ENCODE measurements around the gene GRIP2. TPM values are rescaled to one million over a fixed set of nuclear protein-coding genes. Genes with fewer than 3 reads are reported as not detected.

GRIP2 gene
- total and polyA plus RNA-seq, 9 donors, result 1.1 to 19.4 (median 5.4) TPM

DNA sequence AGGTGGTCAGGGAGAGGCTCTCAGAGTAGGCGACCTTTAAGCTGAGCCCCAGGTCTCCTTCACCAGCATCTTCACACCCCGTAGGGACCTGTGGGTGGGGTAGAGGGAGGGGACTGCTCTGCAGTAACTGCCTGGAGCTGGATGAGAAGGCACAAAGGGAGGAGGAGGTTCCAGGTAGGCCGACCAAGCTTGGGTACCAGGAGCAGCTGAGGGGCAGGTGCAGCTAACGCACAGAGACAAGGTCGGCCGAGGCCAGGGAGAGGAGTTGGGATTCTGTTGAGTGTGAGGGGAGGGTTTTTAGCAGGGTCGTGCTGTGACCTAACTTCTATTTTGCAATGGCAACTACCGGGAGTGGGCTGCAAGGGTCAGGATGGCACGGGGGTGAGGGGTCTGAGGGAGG is 5.9 kb upstream of the GRIP2 start:
- intact Hi-C loops (cut with DNase I), result loop anchor here (5.0 to 10.0 kb wide), 4 partner anchors 121 to 344 kb away; partner anchors contain the start of gene SLC6A6 (in 1 of the 4)
- no peaks in the 10 kb centered on the region for H3K9me3 ChIP-seq
- WGBS, 3 donors, result 74 to 83% (median 78%) methylated on average over 9 of the region's 9 CpGs
- peaks cover 6% of the 10 kb centered on the region for H3K4me1 ChIP-seq (ENCODE audit: insufficient read depth)
- DNase-seq, result no peak
- H3K27me3 ChIP-seq, result no peaks in the 10 kb centered on the region
- TF ChIP-seq CTCF (IDR thresholded peaks at IDR 0.05), result no peak
- no peak for TF ChIP-seq POLR2A (IDR thresholded peaks at IDR 0.05)
- TF ChIP-seq EP300 (IDR thresholded peaks at IDR 0.05), result no peak
- H3K27ac ChIP-seq, result no peak overlapping the region
- no peaks in the 10 kb centered on the region for H3K36me3 ChIP-seq
- no peak overlapping the region for H3K4me3 ChIP-seq

DNA sequence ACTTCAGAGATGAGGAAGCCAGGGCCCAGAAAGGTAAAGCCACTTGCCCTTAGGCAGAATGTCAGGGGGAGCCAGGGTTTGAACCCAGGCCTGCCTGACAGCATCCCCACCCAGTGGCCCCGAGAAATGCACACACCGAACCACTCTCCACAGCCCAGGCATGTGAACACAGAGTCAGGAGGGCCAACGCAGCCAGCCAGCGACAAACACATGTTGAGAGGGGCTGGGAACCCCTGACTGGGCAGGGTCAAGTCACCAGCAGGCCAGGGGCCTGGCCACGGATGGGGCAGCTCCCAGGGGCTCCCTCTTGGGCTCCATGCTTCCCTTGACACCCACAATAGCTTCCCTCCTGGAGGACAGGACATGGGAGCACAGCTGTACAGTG is 5.1 kb upstream of the GRIP2 start:
- WGBS, 3 donors, result 80 to 84% (median 82%) methylated on average over 5 of the region's 5 CpGs
- TF ChIP-seq CTCF (IDR thresholded peaks at IDR 0.05), result no peak
- TF ChIP-seq EP300 (IDR thresholded peaks at IDR 0.05), result no peak
- TF ChIP-seq POLR2A (IDR thresholded peaks at IDR 0.05), result no peak
- Histone ChIP-seq H3K4me3 (no peak overlapping the region), H3K27ac (no peak overlapping the region), H3K36me3 (no peaks in the 10 kb centered on the region), H3K4me1 (ENCODE audit: insufficient read depth) (peaks cover 6% of the 10 kb centered on the region), H3K9me3 (no peaks in the 10 kb centered on the region), H3K27me3 (no peaks in the 10 kb centered on the region)
- intact Hi-C loops (cut with DNase I), result loop anchor here (5.0 to 10.0 kb wide), 4 partner anchors 120 to 343 kb away; partner anchors contain the start of gene SLC6A6 (in 1 of the 4)
- no peak for DNase-seq

DNA sequence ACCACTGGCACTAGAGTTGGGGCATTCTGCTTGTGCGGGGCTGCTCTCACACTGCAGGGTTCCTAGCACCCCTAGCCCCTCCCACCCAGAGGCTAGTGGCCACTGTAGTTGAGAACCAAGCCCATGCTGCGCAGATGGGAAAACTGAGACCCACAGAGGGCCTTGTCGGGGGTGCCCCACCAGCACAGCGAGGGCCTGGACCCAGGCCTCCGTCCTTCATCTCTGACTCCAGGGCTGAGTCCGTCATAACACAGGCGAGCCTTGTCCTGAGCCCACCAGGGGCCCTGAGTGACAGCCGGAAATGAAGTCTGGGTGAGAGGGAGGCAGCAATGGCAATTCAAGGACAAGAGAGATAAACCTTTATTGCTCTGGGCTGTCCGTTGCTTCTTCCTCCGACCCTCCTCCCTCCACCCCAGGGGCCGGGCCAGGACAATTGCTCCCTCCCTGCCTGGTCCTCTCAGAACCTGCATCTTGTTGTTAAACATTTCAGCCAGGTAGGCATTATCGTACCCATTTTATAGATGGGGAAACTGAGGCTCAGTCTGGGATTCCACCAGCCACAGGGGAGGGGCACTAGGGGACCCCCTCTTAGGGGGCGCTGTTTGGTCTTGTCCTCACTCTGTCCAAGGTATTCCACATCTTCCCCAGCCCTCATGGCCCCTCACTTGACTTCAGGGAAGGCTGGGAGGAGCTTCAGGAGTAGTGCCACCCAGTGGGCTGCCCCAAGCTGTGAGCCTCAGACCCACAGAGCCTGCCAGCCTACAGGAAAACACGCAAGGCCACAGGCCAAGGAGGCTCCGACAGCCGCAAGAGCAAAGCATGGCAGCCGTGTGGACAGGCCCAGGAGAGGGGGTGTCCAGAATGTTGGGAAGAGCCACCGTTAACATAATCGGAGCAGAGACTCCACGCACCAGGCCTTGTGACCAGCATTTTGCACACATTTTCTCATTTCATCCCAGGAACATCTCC is 4.4 kb upstream of the GRIP2 start:
- Histone ChIP-seq H3K36me3 (no peaks in the 10 kb centered on the region), H3K4me1 (ENCODE audit: insufficient read depth) (peaks cover 6% of the 10 kb centered on the region), H3K27me3 (no peaks in the 10 kb centered on the region), H3K9me3 (no peaks in the 10 kb centered on the region), H3K4me3 (no peak overlapping the region), H3K27ac (no peak overlapping the region)
- no peak for DNase-seq
- intact Hi-C loops (cut with DNase I), result loop anchor here (5.0 to 10.0 kb wide), 5 partner anchors 42 to 342 kb away; partner anchors contain the start of gene SLC6A6 (in 1 of the 4)
- 90 to 93% (median 92%) methylated on average over 20 of the region's 20 CpGs for WGBS, 3 donors
- TF ChIP-seq EP300 (IDR thresholded peaks at IDR 0.05) (no peak), POLR2A (IDR thresholded peaks at IDR 0.05) (no peak), CTCF (IDR thresholded peaks at IDR 0.05) (no peak)

DNA sequence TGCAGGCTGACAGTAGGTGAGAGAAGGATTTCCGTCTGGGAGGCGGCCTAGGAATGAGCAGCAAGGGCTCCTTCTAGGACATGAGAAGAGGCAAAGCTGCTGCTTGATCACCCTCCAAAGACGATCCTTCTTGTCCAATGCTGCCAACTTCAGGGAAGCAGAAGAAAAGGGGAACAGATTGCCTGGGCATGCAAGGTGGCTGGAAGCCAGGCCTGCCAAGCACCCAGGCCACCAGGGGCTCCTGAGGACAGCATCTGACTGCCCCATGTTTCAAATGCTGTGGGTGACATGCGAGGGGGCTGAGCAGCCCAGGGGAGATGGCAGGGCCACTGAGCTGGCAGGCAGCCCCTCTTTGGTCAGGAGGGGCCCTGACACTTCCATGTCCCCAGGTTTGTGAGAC is 3.3 kb upstream of the GRIP2 start:
- no peak for DNase-seq
- Histone ChIP-seq H3K27me3 (no peaks in the 10 kb centered on the region), H3K27ac (no peak overlapping the region), H3K36me3 (no peaks in the 10 kb centered on the region), H3K4me1 (ENCODE audit: insufficient read depth) (peaks cover 6% of the 10 kb centered on the region), H3K4me3 (no peak overlapping the region), H3K9me3 (no peaks in the 10 kb centered on the region)
- intact Hi-C loops (cut with DNase I), result loop anchor here in 2 of 4 donors (5.0 to 10.0 kb wide), 3 partner anchors 41 to 279 kb away; no protein-coding TSS in a partner anchor
- 74 to 87% (median 86%) methylated on average over 4 of the region's 4 CpGs for WGBS, 3 donors
- no peak for TF ChIP-seq CTCF (IDR thresholded peaks at IDR 0.05)
- TF ChIP-seq POLR2A (IDR thresholded peaks at IDR 0.05), result no peak
- TF ChIP-seq EP300 (IDR thresholded peaks at IDR 0.05), result no peak

All from ovary (tissue), 9 donors.